HCEC 1CT (cell line): ENCODE results near the gene CHD3.
A peak's percentile ranks its signal among the peaks of the same experiment; 100 is the strongest.

Experiments used
- DNase-seq: peaks from one replicate; pipeline ENCODE4 v3.0.0-alpha.2; 2017

CHD3 gene

GRCh38 chr17:7888184-7888920 lies at the start of gene CHD3:
CHD3 (plus strand) TSS chr17:7888789; CDS start chr17:7889001, 212 bp downstream.
- DNase-seq, result no peak

GRCh38 chr17:7839190-7839875 lies 49.3 kb upstream of the CHD3 start:
- DNase-seq, result no peak

GRCh38 chr17:7839876-7840261 lies 48.7 kb upstream of the CHD3 start:
- peak; percentile 52 for DNase-seq

GRCh38 chr17:7840441-7840840 lies 48.1 kb upstream of the CHD3 start:
- DNase-seq, result no peak

- DNase-seq, result no peak
These were observed 47.7 kb upstream of the CHD3 start for GRCh38 chr17:7840875-7841274.

GRCh38 chr17:7841396-7841914 lies 47.1 kb upstream of the CHD3 start:
- DNase-seq, result peak; percentile 78

- peak; percentile 73 for DNase-seq
These were observed 46.6 kb upstream of the CHD3 start for GRCh38 chr17:7841915-7842379.

- peak; percentile 84 for DNase-seq
These were observed 46.0 kb upstream of the CHD3 start for GRCh38 chr17:7842380-7843256.

GRCh38 chr17:7843257-7843535 lies 45.4 kb upstream of the CHD3 start:
- DNase-seq, result no peak

- DNase-seq, result peak; percentile 73
These were observed 44.9 kb upstream of the CHD3 start for GRCh38 chr17:7843536-7844291.

- DNase-seq, result peak; percentile 93
These were observed 44.1 kb upstream of the CHD3 start for GRCh38 chr17:7844292-7845154.

- DNase-seq, result no peak
These were observed 43.1 kb upstream of the CHD3 start for GRCh38 chr17:7845359-7846062.

GRCh38 chr17:7846063-7846735 lies 42.4 kb upstream of the CHD3 start:
- no peak for DNase-seq

- no peak for DNase-seq
These were observed 41.6 kb upstream of the CHD3 start for GRCh38 chr17:7846765-7847661.

GRCh38 chr17:7848131-7848579 lies 40.4 kb upstream of the CHD3 start:
- DNase-seq, result no peak

GRCh38 chr17:7848739-7849129 lies 39.9 kb upstream of the CHD3 start:
- no peak for DNase-seq

- no peak for DNase-seq
These were observed 39.3 kb upstream of the CHD3 start for GRCh38 chr17:7849130-7849750.

GRCh38 chr17:7849751-7850504 lies 38.7 kb upstream of the CHD3 start:
- no peak for DNase-seq
